Measurements from ENCODE around the gene FAM20B. TPM values are rescaled to one million over a fixed set of nuclear protein-coding genes. Genes with fewer than 3 reads are reported as not detected.

The FAM20B gene
- total and polyA plus RNA-seq, 2 of the 13 experiments (the other 11 are each of a cell fraction or from before 2014, with no cell fraction given), result 13.8 to 26.9 TPM

GRCh38 chr1:179091691-179092165, 66.0 kb downstream of the FAM20B start (continued):
- TF ChIP-seq AFF4 (CRISPR knock-in tag; IDR thresholded peaks at IDR 0.05), result no peak
- TF ChIP-seq STAG1 (CRISPR knock-in tag; IDR thresholded peaks at IDR 0.05), result no peak; the same call in 1 of the 2 replicates
- TF ChIP-seq PRMT3 (CRISPR knock-in tag; IDR thresholded peaks at IDR 0.05; ENCODE audit: borderline replicate concordance, low read depth), result no peak
- TF ChIP-seq FOXC1 (CRISPR knock-in tag; IDR thresholded peaks at IDR 0.05; ENCODE audit: borderline replicate concordance), result no peak
- 0 out of 2 replicates have a peak, but pooled peaks have one; percentile 43 for TF ChIP-seq ZNF350 (CRISPR knock-in tag; IDR thresholded peaks at IDR 0.05; ENCODE audit: borderline replicate concordance, low read depth)
- TF ChIP-seq STAT5B (CRISPR knock-in tag; IDR thresholded peaks at IDR 0.05), result no peak
- peak; percentile 32; the same call in 1 of the 2 replicates for TF ChIP-seq NR2F6 (IDR thresholded peaks at IDR 0.05)
- TF ChIP-seq NR2F6 (CRISPR knock-in tag; IDR thresholded peaks at IDR 0.05), result peak; percentile 12; the same call in 1 of the 2 replicates
- no peak for TF ChIP-seq ARNTL (CRISPR knock-in tag; IDR thresholded peaks at IDR 0.05)
- no peak for TF ChIP-seq ZBTB21 (CRISPR knock-in tag; IDR thresholded peaks at IDR 0.05)
- no peak for TF ChIP-seq KDM5A (IDR thresholded peaks at IDR 0.05; ENCODE audit: borderline replicate concordance, low read length)
- TF ChIP-seq ARID2 (CRISPR knock-in tag; IDR thresholded peaks at IDR 0.05; ENCODE audit: borderline replicate concordance), result no peak
- TF ChIP-seq CBX1 (IDR thresholded peaks at IDR 0.05; ENCODE audit: low read depth), result no peak
- TF ChIP-seq ZNF329 (CRISPR knock-in tag; IDR thresholded peaks at IDR 0.05; ENCODE audit: low read depth), result no peak
- TF ChIP-seq ZNF263 (CRISPR knock-in tag; IDR thresholded peaks at IDR 0.05), result no peak; the same call in 1 of the 2 replicates
- no peak for TF ChIP-seq FOXP4 (CRISPR knock-in tag; IDR thresholded peaks at IDR 0.05)
- TF ChIP-seq ATF5 (CRISPR knock-in tag; IDR thresholded peaks at IDR 0.05; ENCODE audit: low read depth), result no peak
- peak; percentile 22; the same call in 1 of the 2 replicates for TF ChIP-seq SPEN (CRISPR knock-in tag; IDR thresholded peaks at IDR 0.05; ENCODE audit: low read depth)
- TF ChIP-seq CERS6 (CRISPR knock-in tag; IDR thresholded peaks at IDR 0.05), result no peak
- no peak for TF ChIP-seq ZNF224 (CRISPR knock-in tag; IDR thresholded peaks at IDR 0.05)
- TF ChIP-seq ZNF432 (CRISPR knock-in tag; IDR thresholded peaks at IDR 0.05; ENCODE audit: borderline replicate concordance), result no peak
- TF ChIP-seq JARID2 (CRISPR knock-in tag; IDR thresholded peaks at IDR 0.05; ENCODE audit: insufficient replicate concordance), result no peak
